PC-9 (cell line): ENCODE measurements around the gene VAPB.

Experiments
- EZH2 ChIP-seq: fragments of 200-600 bp; sonication (generic); IDR thresholded peaks from 2 replicates; pipeline ENCODE4 v1.8.0; 2017; ENCODE audit warnings: antibody characterized with exemption, low read depth
- TF ChIP-seq, protein P1 (sequence below): fragments of 200-600 bp; sonication (generic); conservative IDR thresholded peaks from 2 replicates; pipeline ENCODE4 v1.6.1; 2017; ENCODE audit warnings: mixed run types, antibody characterized with exemption, mild to moderate bottlenecking, moderate library complexity

DNA sequence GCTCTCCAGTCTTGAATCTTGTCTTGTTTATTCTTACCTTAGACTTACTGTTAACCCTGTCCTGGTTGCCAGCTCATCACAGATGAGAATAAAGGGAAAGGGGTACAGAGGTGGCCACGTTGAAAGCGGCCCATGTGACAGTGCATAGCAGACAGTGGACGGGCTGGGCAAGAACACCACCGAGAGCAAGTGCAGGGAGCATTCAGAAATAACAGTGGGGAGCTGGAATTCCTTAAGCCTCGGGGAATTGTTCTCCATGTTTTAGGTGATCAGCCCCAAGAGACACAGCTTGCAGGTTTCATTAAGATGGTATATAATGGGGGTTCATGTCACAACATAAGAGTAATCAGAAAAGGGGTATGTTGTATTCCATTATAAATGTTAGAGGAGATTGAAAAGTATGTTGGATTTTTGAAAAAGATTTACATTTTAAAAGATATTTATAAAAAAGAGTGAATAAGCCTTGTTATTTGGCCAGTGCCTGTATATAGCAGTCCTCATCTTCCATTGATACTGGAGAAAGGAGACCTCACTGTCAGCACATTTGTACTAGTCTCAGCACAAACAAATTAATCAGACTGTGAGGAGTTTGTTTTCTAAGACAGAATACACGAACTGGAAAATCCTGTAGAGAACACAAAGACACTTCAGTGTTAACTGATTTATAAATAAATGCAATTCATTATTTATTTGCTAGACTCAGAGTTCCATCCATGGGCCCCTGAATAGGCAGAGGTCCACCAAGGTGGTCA is 35.4 kb downstream of the VAPB start:
- TF ChIP-seq EZH2: no peak
- TF ChIP-seq, protein P1, sequence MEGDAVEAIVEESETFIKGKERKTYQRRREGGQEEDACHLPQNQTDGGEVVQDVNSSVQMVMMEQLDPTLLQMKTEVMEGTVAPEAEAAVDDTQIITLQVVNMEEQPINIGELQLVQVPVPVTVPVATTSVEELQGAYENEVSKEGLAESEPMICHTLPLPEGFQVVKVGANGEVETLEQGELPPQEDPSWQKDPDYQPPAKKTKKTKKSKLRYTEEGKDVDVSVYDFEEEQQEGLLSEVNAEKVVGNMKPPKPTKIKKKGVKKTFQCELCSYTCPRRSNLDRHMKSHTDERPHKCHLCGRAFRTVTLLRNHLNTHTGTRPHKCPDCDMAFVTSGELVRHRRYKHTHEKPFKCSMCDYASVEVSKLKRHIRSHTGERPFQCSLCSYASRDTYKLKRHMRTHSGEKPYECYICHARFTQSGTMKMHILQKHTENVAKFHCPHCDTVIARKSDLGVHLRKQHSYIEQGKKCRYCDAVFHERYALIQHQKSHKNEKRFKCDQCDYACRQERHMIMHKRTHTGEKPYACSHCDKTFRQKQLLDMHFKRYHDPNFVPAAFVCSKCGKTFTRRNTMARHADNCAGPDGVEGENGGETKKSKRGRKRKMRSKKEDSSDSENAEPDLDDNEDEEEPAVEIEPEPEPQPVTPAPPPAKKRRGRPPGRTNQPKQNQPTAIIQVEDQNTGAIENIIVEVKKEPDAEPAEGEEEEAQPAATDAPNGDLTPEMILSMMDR: no peak
